Measurements from ENCODE around the gene LAMTOR5.

- no peak for TF ChIP-seq SP1 (IDR thresholded peaks at IDR 0.05; ENCODE audit: low read depth, low read length)
- TF ChIP-seq CTCF (IDR thresholded peaks at IDR 0.05 in 2 of 3, conservative IDR thresholded peaks at IDR 0.05 in 1 of 3; ENCODE audit: control insufficient read depth in 2 of 3, extremely low read depth in 1 of 3, insufficient read depth in 1 of 3, low read depth in 3 of 3, low read length in 3 of 3), result no peak
- TF ChIP-seq POLR2A (IDR thresholded peaks at IDR 0.05; ENCODE audit: low read depth, low read length), result no peak
- TF ChIP-seq MXI1 (IDR thresholded peaks at IDR 0.05; ENCODE audit: low read depth, low read length), result no peak
- TF ChIP-seq SREBF2 (IDR thresholded peaks at IDR 0.05; ENCODE audit: low read length), result no peak
- no peak for TF ChIP-seq SMC3 (IDR thresholded peaks at IDR 0.05; ENCODE audit: borderline replicate concordance, low read length)
These were observed 43.4 kb upstream of the LAMTOR5 start, which contains the start of gene PROK1 for GRCh38 chr1:110450929-110451328.
